KMS-11 (cell line): ENCODE measurements around the gene SLC38A9.

Experiments
- H2AFZ ChIP-seq: fragments of 200-600 bp; sonication (generic); 2 replicates; pipeline ENCODE4 v1.6.1; 2016; ENCODE audit warnings: antibody characterized with exemption, mixed run types, low read depth
- H3K27ac ChIP-seq: fragments of 200-600 bp; sonication (generic); 2 replicates; pipeline ENCODE4 v1.6.1; 2016; ENCODE audit warnings: mild to moderate bottlenecking, mixed run types
- H3K27me3 ChIP-seq: fragments of 200-600 bp; sonication (generic); 2 replicates; pipeline ENCODE4 v1.6.1; 2017; ENCODE audit warnings: mild to moderate bottlenecking, low read depth, mixed run types, moderate library complexity; ENCODE audit not compliant: insufficient read depth
- H3K36me3 ChIP-seq: fragments of 200-600 bp; sonication (generic); 2 replicates; pipeline ENCODE4 v1.6.1; 2017; ENCODE audit warnings: mild to moderate bottlenecking, mixed run types; ENCODE audit not compliant: insufficient read depth
- H3K4me1 ChIP-seq: fragments of 200-600 bp; sonication (generic); 2 replicates; pipeline ENCODE4 v1.6.1; 2016; ENCODE audit warnings: mild to moderate bottlenecking, low read depth, mixed run types; ENCODE audit not compliant: poor library complexity, severe bottlenecking
- H3K4me2 ChIP-seq: fragments of 200-600 bp; sonication (generic); 2 replicates; pipeline ENCODE4 v1.7.0; 2016; ENCODE audit warnings: mild to moderate bottlenecking, mixed run types
- H3K4me3 ChIP-seq: fragments of 200-600 bp; sonication (generic); IDR thresholded peaks from 2 replicates; pipeline ENCODE4 v1.6.1; 2017; ENCODE audit warnings: low read depth, low read length, mixed read lengths; ENCODE audit not compliant: insufficient read depth
- H3K79me2 ChIP-seq: fragments of 200-600 bp; sonication (generic); 2 replicates; pipeline ENCODE4 v1.6.1; 2016; ENCODE audit warnings: low read depth, mixed run types; ENCODE audit not compliant: insufficient read depth
- H3K9ac ChIP-seq: fragments of 200-600 bp; sonication (generic); 2 replicates; pipeline ENCODE4 v1.6.1; 2016; ENCODE audit warnings: mild to moderate bottlenecking, mixed run types
- H4K20me1 ChIP-seq: fragments of 200-600 bp; sonication (generic); 2 replicates; pipeline ENCODE4 v1.6.1; 2016; ENCODE audit warnings: mild to moderate bottlenecking, mixed run types; ENCODE audit not compliant: insufficient read depth
- TF ChIP-seq, protein P1 (sequence below): fragments of 200-600 bp; sonication (generic); conservative IDR thresholded peaks from 2 replicates; pipeline ENCODE4 v1.6.1; 2017; ENCODE audit warnings: low read depth, mild to moderate bottlenecking, antibody characterized with exemption, low read length, moderate library complexity, mixed read lengths

Gene SLC38A9

GRCh38 chr5:55604611-55605067 lies 107.5 kb downstream of the SLC38A9 start:
- no peaks in the 10 kb centered on the region for H3K4me1 ChIP-seq

DNA sequence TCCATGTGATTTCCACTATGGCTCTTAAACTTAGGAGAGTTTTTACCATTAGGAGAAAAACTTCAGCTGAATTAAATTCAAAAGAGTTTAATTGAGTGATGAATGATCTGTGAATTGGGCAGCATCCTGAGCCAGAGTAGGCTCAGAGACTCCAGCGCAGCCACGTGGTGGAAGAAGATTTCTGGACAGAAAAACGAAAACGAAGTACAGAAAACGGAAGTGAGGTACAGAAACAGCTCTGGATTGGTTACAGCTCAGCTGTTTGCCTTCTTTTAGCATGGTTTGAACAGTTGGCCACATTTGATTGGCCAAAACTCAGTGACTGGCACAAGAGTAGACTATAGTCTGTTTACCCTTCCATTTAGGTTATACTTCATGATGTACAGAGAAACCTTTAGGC lies 108.2 kb downstream of the SLC38A9 start:
- TF ChIP-seq, protein P1, sequence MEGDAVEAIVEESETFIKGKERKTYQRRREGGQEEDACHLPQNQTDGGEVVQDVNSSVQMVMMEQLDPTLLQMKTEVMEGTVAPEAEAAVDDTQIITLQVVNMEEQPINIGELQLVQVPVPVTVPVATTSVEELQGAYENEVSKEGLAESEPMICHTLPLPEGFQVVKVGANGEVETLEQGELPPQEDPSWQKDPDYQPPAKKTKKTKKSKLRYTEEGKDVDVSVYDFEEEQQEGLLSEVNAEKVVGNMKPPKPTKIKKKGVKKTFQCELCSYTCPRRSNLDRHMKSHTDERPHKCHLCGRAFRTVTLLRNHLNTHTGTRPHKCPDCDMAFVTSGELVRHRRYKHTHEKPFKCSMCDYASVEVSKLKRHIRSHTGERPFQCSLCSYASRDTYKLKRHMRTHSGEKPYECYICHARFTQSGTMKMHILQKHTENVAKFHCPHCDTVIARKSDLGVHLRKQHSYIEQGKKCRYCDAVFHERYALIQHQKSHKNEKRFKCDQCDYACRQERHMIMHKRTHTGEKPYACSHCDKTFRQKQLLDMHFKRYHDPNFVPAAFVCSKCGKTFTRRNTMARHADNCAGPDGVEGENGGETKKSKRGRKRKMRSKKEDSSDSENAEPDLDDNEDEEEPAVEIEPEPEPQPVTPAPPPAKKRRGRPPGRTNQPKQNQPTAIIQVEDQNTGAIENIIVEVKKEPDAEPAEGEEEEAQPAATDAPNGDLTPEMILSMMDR, result no peak
- Histone ChIP-seq H4K20me1 (no peaks in the 10 kb centered on the region), H3K27me3 (no peaks in the 10 kb centered on the region), H2AFZ (no peak overlapping the region), H3K4me1 (no peaks in the 10 kb centered on the region), H3K9ac (no peak overlapping the region), H3K79me2 (no peaks in the 10 kb centered on the region), H3K27ac (no peak overlapping the region), H3K36me3 (no peaks in the 10 kb centered on the region), H3K4me2 (no peak overlapping the region), H3K4me3 (no peak overlapping the region)

More at GRCh38 chr5:55604611-55605067, 107.5 kb downstream of the SLC38A9 start:
- no peaks in the 10 kb centered on the region for H4K20me1 ChIP-seq
- no peak overlapping the region for H3K27ac ChIP-seq
- H3K27me3 ChIP-seq, result no peaks in the 10 kb centered on the region
- no peaks in the 10 kb centered on the region for H3K36me3 ChIP-seq
- H2AFZ ChIP-seq, result no peak overlapping the region
- no peak overlapping the region for H3K4me2 ChIP-seq
- TF ChIP-seq, protein P1, result no peak
- H3K9ac ChIP-seq, result no peak overlapping the region
- no peak overlapping the region for H3K4me3 ChIP-seq
- H3K79me2 ChIP-seq, result no peaks in the 10 kb centered on the region

DNA sequence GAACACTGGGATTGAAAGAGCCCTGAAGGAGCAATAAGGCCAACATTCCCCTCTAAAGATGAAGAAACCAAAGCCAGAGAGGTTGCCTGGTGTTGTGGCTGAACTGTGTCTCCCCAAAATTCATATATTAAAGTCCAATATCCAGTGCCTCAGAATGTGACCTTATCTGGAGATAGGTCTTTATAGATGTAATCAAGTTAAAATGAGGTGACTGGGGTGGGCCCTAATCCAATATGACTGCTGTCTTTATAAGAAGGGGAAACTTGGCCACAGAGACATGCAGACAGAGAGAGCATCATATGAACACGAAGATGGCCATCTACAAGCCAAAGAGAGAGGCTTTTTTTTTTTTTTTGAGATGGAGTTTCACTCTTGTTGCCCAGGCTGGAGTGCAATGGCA lies 110.5 kb downstream of the SLC38A9 start:
- Histone ChIP-seq H3K27me3 (no peaks in the 10 kb centered on the region), H3K4me3 (no peak overlapping the region), H3K27ac (no peak overlapping the region), H3K9ac (no peak overlapping the region), H3K4me2 (no peak overlapping the region), H3K79me2 (no peaks in the 10 kb centered on the region), H4K20me1 (no peaks in the 10 kb centered on the region), H3K4me1 (no peaks in the 10 kb centered on the region), H3K36me3 (no peaks in the 10 kb centered on the region), H2AFZ (no peak overlapping the region)
- TF ChIP-seq, protein P1, result no peak

DNA sequence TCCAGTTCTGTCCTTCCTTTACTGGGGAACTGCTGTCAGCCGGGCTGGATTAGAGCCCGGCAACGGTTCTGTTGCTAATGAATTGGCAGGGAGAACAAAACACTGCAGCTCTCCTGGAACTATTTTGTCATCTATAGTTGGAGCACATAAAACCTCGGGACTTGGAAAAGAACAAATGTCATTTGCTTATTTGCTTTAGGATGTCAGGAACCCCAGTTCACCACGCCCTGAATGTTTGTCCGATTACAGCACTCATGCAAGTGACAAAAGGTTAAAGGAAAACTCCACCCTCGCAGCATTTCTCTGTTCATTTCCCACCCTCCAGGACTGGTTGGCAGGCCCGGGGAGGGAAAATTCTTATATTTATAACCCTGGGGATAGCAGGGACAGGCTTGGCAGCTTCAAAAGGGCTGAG lies 110.9 kb downstream of the SLC38A9 start:
- H3K27me3 ChIP-seq, result no peaks in the 10 kb centered on the region
- no peaks in the 10 kb centered on the region for H3K79me2 ChIP-seq
- H3K27ac ChIP-seq, result no peak overlapping the region
- H3K4me1 ChIP-seq, result no peaks in the 10 kb centered on the region
- TF ChIP-seq, protein P1, result no peak
- H3K9ac ChIP-seq, result no peak overlapping the region
- no peak overlapping the region for H2AFZ ChIP-seq
- no peak overlapping the region for H3K4me2 ChIP-seq
- H3K36me3 ChIP-seq, result no peaks in the 10 kb centered on the region
- H4K20me1 ChIP-seq, result no peaks in the 10 kb centered on the region
- H3K4me3 ChIP-seq, result no peak overlapping the region
